ENCODE data around the gene SEMA4A.

GRCh38 chr1:156220226-156220625 is 66.8 kb downstream of the SEMA4A start:
- TF ChIP-seq CTCF (IDR thresholded peaks at IDR 0.05; ENCODE audit: poor library complexity, severe bottlenecking) (no peak), TAF1 (IDR thresholded peaks at IDR 0.05; ENCODE audit: low read depth) (no peak), REST (IDR thresholded peaks at IDR 0.05; ENCODE audit: borderline replicate concordance) (no peak), POLR2AphosphoS5 (IDR thresholded peaks at IDR 0.05) (no peak), SMC3 (conservative IDR thresholded peaks at IDR 0.05; ENCODE audit: poor library complexity) (no peak), EZH2 (IDR thresholded peaks at IDR 0.05; ENCODE audit: borderline replicate concordance, insufficient read depth, low read length, poor library complexity, severe bottlenecking) (no peak), MXI1 (conservative IDR thresholded peaks at IDR 0.05; ENCODE audit: poor library complexity, severe bottlenecking) (no peak)

Data from neural cell (in vitro differentiated cells).